Stimulated activated CD4-positive, alpha-beta T cell treated with anti-CD3 and anti-CD28 coated beads, Interleukin-4, amount 100 ng/mL, for 48 hours (primary cell): ENCODE measurements around the gene CMTM1.

ENCODE experiments used
- DNase-seq, 2 donors: peaks; one replicate each; pipeline ENCODE4 v3.0.0-alpha.2; 2020; ENCODE audit warnings: low read depth in 2 of 2

The CMTM1 gene, protein sequence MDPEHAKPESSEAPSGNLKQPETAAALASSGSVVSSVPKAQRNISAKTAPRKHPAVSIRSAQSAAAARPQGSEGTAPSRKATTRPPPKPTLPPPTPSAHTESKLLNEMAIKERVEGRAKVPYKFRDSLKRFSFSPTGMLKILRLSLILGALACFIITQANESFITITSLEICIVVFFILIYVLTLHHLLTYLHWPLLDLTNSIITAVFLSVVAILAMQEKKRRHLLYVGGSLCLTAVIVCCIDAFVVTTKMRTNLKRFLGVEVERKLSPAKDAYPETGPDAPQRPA

DNA sequence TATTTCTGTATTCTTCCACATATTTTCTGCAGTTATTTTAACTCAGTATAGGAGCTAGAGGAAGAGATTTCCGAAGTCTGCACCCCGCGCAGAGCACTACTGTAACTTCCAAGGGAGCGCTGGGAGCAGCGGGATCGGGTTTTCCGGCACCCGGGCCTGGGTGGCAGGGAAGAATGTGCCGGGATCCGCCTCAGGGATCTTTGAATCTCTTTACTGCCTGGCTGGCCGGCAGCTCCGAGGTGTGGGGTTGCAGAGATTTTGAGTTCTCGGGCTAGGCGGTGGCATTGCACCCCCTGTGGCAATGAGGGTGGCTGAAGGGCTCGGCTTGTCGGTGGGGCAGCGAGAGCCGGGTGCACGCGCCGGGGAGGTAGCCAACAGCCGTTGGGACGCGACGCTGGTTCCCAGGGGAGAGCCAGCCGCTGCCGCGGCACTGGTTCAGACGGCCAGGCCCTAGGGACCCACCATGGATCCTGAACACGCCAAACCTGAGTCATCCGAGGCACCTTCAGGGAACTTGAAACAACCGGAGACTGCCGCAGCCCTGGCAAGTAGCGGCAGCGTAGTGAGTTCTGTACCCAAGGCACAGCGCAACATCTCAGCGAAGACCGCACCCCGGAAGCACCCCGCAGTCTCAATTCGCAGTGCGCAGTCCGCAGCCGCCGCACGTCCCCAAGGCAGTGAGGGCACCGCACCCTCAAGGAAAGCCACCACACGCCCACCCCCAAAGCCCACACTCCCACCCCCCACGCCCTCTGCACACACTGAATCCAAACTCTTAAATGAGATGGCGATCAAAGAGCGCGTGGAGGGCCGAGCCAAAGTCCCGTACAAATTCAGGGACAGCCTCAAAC lies at the start of gene CMTM1:
TSS of gene CMTM1 (plus strand) at position 389 of the 851 bp plus-strand sequence. CDS start at position 464, 75 bp downstream.
- no peak for DNase-seq

DNA sequence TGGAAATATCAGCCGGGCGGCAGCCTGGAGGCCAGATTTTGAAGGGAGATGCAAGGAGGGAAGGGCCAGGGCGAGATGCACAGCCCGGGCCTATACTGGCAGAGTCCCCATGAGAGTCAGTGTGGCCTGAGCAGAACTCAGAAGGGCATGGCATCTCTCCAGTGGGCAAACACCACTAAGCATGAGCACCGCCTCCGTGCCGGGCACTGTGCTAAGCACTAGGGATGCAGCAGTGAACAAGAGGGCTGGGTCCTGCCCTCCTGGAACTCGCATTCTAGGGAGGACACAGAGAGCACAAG lies 49.8 kb upstream of the CMTM1 start:
- DNase-seq, result no peak

DNA sequence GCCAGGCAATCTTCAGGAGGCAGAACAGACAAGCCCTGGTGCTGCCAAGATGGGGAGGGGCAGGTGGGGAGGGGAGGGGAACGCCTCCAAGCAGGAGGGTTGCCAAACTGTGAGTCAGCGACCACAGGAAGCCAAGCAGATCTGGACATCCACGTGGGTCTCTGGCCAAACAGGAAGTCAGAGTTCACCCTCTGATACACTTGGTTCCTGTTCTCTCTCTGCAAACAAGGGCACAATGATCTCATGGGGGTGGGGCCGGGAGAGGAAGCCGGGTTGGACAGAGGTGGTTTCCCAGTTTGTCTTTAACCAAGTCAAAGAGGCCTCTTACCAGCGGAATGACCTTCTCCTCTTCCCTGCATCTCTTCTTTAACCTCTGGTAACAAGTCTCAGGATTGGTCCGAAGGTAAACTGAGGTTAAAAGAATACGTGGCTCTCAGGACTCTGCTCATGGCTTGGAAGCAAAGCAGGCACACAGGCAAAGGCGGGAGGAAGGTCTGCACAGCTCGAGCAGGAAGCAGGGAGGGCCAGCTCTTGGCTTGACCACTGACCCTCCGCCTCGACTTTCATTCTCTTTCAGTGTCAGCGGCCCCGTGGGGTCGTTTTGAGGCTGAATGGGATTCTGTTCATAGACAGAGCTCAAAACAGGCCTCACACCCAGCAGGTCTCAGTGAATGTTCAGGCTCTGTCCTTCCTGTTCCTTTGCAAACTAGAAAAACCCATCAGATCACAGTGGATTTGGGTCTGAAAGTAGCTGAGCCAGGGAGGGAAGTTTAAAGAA lies 49.2 kb upstream of the CMTM1 start:
- peak; percentile 61 to 73 for DNase-seq

DNA sequence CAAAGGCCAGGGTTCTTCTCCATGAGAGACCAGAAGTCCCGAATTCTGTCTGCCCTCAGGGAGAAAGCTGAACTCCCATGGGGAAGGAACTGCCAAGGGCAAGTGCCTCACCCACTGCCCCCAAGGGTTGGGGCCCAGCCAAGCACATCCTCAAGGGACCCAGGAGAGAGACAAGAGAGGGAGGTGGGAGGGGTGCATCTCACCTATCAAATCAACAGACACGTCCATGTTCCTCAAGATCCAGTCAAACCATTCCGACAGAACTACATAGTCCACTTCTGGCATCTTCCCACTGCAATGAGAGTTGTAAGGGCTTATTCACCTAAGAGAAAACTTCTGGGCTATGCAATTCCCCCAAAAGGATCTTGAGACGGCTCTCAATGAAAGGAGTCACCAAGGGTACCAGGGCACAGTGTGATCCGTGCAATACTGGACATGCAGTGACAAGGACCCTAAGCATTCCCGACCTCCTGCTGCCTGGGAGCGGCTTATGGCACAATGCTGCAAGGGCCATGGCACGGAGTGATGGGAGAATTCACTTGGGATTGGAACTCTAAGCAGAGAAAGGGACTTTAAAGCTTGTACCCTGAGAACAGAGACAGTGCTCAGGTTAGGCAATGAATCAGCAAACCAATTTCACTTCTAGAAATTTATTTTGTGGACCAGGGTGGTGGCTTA lies 48.5 kb upstream of the CMTM1 start:
- DNase-seq, result no peak

DNA sequence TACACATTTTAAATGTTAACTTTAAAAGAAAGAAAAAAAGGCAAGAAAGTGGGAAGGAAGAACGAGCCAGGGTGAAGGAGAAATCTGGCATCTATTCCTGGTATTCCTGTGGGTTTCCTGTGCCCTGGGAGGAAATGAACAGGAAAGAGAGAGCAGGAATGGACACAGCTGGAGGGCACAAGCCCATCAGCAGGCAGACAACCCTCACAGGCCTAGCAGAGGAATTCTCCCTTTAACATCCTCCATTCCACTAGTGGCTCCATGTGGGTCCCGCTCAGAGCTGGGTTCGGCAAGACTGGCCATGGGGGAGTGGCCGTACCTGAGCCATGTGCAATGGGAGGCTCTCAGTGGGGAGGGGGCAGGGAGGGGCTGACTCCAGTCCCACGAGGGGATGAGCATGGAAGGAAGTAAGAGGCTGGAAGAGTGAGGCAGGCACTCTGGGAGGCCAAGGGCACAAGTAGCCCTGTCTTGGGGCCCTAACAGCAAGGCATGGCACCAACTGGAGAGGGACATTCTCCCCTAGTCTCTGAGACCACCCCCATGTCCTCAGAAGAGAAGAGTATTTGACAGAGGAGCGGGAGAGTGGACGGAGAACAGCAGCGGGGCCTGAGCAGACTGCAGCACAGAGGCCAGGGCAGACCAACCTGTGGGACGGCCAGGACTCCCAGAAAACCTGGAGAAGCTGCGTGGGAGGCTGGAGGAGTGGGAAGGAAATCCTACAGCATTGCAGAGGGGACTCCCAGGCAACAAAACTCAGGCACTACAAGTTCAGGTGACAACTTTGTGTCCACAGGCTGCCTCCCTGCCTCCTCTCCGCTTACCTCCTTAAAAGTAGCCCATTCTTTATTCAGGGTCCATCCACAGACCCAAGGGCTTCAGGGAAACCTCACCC lies 46.5 kb upstream of the CMTM1 start:
- no peak for DNase-seq

DNA sequence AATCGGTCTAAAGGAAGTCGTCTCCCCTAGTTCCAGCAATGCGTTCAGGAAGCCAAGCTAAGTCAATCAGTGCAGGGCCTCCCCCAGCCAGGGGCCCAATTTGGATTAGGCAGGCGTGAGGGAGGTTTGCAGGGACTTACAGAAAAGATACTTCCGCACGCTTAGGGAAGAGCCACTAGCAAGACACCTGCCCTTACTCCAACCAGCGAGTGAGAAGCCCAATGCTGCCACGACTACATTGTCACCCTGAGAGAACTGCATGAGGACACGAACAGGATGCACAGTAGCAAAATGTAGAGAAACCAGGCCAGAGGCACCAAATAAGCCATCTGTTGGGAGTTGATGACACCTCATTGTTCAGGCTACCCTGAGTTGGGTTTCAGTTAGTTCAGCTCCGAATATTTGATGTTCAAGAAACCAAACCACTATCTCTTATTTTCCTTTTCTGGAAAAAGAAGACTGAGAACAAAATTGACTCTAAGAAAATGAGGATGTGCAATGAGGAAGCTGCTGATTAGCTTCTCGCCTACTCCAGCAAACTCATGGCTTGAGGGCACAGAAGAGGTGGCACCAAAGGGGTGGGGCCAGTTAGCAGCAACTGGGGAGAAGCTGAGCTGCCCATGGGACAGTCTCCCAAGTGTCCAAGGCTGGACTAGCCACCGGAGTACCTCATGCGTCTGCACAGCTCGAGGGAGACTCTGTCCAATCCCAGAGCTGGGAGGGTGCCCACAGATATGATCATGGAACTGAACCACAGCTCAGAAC lies 45.7 kb upstream of the CMTM1 start:
- no peak for DNase-seq

DNA sequence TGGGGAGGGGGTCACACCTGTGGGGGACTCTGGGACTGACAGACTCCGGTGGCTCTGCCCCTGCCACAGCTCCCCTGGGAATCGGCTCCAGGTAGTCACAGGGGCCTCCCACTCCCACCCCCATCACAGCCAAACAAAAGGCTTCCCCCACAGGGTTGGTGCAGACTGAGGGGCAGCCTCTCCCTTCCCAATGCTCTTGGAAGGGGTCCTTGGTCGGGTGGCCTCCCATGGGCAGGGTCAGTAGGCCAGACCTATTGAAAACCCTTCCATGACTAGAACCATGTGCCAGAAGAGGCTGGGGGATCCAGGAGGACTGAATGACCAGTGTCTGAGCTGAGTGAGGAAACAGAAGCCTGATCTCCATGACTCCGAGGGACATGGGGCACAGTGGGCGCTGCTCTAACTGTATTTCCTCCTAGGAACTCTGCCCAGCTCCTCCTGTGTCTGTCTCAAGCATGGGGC lies 45.0 kb upstream of the CMTM1 start:
- DNase-seq, result no peak

DNA sequence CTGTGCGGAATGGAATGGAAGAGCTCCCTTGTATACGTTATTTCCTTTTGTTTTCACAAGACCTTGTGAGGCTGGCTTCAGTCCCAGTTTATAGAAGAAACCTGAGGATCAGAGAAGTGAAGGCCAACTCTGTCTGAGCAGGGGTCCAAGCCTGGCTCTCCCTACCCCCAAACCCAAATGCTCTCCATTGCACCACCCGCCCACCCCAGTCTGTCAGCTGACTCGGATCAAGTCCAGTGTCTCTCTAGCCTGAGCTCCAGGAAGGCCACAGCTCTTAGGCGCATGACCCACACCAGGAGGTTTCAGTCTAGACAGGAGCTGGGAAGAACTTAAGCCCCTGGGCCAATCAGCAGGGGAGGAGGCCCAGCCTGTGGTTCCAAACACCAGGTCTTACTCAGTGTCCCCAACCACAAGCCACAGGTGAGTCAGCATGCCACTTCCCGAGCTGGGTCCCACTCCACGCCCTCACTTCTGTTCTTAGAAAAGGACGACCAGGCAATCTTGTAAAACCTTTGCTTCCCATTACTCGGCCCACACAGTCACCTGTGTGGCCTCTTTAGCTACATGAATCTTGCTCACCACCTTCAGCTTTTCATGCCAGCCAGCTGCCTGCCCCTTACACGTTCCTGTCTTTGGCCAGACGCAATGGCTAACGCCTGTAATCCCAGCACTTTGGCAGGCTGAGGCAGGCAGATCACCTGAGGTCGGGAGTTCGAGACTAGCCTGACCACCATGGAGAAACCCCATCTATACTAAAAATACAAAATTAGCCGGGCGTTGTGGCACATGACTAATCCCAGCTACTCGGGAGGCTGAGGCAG lies 44.1 kb upstream of the CMTM1 start:
- DNase-seq, result peak; percentile 86 to 95

DNA sequence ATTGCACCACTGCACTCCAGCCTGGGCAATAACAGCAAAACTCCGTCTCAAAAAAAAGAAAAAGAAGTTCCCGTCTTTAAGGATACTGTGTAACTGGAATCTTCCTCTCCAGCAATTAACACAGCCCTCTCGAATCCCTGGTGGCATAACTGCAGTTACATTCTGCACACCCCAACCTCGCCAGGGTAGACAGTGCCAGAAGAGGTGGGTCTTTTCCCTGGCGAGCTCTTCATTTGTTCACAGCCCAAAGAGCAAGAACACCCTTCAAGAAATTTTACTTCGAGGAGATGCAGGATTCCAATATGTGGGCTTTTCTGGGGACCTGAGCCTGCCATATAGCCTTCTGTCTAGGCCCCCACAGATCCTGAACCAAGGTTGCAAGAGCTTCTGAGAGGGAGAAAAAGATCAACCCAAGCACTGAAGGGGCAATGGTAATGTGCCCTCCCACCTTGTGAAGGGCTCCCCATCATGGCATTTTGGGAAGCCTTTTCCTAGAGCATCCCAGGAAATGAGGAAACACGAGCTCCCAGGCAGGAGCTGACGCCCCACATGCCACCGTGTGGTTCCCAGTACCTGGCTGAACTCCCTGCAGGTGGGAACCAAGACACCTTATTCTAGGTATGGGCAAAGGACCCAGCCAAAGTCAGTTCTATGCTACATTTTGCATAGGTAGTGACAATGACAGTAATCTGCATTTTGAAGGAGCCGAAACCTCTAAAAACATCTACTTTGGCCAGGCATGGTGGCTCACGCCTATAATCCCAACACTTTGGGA lies 43.2 kb upstream of the CMTM1 start:
- no peak for DNase-seq

DNA sequence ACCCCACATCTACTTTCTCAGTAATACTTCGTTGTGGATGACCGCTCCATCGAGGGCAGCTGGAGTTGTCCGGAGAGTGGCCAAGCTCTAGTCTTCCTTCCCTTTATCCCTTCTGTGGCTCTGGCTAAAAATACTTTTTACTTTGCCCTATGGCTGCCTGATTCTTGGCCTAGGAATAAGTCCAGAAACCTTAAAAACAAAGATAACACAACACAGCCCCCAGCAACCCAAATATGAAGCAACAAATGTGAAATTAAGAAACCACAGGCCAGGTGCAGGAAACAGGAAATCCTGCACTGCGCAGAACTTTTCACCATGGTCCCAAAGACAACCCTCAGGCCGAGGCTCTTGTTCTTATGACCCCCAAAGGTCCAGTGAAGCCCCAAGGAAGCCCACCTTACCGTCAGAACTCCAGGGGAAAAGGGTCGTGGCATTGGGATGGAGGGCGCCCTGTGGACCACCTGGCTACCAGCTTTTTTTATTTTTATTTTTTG lies 42.3 kb upstream of the CMTM1 start:
- no peak for DNase-seq

DNA sequence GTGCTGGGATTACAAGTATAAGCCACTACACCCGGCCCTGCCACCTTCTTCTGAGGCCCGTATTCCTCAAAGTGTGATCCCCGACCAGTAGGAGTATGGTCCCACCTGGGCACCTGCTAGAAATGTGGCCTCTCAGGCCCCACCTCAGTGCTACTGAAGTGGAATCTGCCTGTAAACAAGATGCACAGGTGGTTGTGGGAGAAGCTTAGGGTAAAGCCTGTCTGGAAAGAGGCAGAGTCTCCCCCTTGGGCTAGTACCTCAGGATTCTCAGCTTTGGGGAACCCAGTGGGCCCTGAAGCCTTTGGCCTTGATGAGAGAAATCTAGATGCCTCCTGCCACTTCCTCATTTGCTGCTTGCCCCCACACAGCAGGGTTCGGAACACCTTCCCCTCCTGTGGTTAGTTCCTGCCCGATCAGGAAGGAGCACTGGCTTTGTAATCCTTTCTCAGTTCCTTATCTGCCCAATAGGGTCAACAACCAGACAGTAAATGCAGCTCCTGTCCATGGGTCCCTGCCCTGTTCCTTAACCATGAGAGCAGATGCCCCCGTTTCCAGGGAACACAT lies 41.6 kb upstream of the CMTM1 start:
- no peak for DNase-seq

DNA sequence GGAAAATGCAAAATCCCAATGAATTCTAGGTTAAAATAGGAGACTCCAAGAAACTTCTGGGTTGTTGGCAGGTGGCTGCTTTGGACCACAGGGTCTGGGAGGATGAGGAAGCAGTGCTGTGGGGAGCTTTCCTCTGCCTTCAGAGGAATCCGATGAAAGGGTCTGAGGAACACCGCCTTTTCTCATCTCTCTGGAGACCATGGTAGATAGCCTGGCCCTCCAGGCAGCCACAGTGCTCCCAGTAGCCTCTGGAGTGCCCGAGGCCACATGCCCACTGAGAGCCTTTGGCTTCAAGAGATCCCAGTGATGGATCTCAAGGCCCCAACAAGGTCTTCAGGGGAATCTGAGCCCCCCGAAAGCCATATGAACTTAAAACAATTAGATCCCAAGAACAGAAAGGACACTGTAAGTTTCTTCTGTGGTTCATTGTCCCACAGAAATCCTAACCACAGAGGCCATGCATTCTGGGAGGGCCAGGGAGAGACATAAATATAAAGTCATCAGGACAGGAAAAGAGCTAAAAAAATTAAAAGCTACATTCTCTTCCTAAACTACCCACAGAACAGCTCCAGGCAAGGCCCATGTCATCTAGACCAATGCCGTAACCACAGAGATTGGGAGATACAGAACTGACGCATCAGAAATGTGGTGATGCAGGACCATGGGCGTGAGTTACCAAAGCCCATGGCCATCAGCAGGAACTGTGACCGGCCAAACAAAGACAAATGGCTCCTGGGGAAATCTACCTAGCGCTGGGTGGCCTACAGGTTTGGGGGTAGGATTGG lies 40.7 kb upstream of the CMTM1 start:
- DNase-seq, result no peak

DNA sequence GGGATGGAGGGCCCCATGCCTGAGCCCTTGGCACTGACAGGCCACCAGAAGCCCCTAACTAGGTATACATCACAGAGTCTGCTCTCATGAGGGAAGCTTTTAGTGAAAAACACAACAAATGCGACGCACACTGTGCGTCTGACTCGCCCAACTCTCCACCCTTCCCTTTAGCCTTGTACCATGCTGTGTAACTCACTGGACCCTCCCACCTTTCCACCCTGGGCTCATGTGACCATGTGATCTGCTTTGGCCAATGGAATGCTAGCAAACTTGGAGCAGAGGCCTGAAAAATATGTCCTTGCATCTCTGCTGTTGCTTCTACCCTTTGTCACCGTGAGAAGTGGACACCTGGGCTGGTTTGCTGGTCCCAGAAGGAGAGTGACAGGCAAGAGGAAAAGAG lies 37.9 kb upstream of the CMTM1 start:
- DNase-seq, result no peak

DNA sequence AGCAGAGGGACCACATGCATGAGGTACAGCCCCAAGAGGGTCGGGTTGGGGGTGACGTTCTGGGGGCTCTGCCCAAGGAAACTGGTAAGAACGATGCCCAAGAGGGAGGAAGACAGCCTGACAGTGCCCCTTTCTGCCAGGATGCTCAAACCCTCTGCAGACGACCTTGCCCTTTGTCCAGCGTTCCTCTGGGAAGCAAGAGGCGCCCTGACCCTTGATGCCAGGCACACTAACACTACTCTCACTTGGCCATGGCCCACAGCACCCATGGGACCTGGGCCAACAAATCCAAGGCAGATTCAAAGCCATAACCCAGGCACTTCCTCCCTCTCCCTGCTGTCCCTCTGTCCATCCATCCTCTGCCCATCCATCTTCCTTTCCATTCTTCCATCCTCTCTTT lies 36.8 kb upstream of the CMTM1 start:
- DNase-seq, result no peak

DNA sequence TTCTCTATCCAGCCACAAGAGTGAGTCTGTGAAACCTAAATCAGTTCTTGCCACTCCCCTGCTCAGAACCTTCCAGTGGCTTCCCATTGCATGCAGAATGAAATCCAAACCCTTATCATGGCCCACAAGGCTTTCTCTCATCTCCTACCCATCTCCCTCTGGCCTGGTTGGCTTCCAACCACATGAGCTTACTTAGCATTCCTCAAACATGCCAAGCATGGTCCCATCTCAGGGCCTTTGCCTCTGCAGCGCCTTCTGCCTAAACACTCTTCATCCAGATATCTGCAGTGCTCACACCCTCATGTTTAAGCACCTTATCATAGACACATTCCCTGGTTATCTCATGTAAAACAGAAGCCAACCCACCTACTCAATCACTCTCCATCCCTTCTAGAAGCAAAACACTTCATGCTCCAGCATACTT lies 31.9 kb upstream of the CMTM1 start:
- no peak for DNase-seq

DNA sequence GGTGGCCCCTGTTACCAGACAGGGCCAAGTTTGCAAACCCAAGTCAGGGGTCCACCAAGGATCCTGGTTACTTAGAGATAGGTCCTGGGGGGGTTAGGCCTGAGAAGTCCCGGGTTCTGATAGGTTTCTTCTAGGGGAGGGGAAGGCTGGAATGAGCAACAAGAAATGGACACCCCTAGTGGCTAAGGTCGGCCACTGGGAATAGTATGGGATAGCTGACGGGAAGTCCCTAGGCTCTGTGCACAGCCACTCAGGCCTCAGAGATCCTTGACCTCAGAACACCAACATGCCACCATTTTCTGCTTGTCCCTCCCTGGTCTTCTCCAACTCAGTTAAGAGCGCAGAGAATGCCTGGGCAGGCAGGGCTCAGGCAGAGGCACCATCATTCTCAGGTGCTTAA lies 29.7 kb upstream of the CMTM1 start:
- no peak for DNase-seq

DNA sequence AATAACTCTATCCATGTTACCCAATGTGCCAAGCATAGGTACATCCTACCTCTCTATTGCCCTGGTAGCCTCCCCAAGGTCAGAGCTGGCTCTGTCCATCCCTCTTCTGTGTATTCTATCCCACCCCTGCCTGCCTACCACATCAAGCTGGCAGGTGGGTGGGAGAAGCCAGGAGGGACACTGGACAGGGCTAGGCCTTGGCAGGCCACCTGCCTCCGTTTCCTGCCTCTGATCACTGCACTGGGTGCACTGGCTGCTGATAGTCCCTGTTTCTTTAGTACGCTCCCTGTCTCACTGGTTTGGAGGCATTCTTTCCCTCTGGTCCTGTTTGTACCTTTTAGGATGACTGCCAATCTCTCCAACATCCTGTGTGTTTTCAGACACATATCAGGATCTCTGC lies 29.0 kb upstream of the CMTM1 start:
- DNase-seq, result no peak
